HL-60 (cell line): Measurements from ENCODE around the gene RSRC1.
"Not testable (repeated sequence)": the region's sequence is repeated elsewhere in the genome, so short reads cannot be mapped to it uniquely, and the experiment has no call there.

ENCODE experiments used
- DNase-seq, 2 experiments: peaks; one replicate each; pipeline ENCODE4 v3.0.0-alpha.2; 2010 to 2020; ENCODE audit warnings: low read depth in 1 of 2, low spot score in 1 of 2
- H3K27ac ChIP-seq: fragments of 250-450 bp; sonication (Bioruptor Pico); replicated peaks from 2 replicates; pipeline ENCODE4 v1.5.1; 2020; ENCODE audit warnings: mild to moderate bottlenecking, moderate library complexity
- H3K27me3 ChIP-seq: fragments of 250-450 bp; sonication (Bioruptor Pico); 2 replicates; pipeline ENCODE4 v1.5.1; 2021; ENCODE audit warnings: mild to moderate bottlenecking, moderate library complexity; ENCODE audit not compliant: insufficient read depth, poor library complexity, severe bottlenecking
- H3K4me3 ChIP-seq: replicated peaks from 2 replicates; pipeline ENCODE4 v1.5.1; 2011; ENCODE audit warnings: mild to moderate bottlenecking, control low read depth, low read length; ENCODE audit not compliant: insufficient read depth
- GABPA ChIP-seq: IDR thresholded peaks from 2 replicates; pipeline ENCODE4 v1.6.1; 2012; ENCODE audit warnings: low read depth
- POLR2AphosphoS5 ChIP-seq: IDR thresholded peaks from 2 replicates; pipeline ENCODE4 v1.6.1; 2012; ENCODE audit warnings: low read depth
- REST ChIP-seq: IDR thresholded peaks from 2 replicates; pipeline ENCODE4 v1.6.1; 2012; ENCODE audit warnings: low read depth; ENCODE audit not compliant: insufficient replicate concordance
- SPI1 ChIP-seq: IDR thresholded peaks from 2 replicates; pipeline ENCODE4 v1.6.1; 2012; ENCODE audit warnings: low read depth, mild to moderate bottlenecking, borderline replicate concordance
- TF ChIP-seq, protein P1 (sequence below): IDR thresholded peaks from one replicate; pipeline ENCODE4 v1.5.1; 2011; ENCODE audit warnings: low read length, control low read depth, inconsistent platforms; ENCODE audit not compliant: insufficient read depth

The RSRC1 gene

DNA sequence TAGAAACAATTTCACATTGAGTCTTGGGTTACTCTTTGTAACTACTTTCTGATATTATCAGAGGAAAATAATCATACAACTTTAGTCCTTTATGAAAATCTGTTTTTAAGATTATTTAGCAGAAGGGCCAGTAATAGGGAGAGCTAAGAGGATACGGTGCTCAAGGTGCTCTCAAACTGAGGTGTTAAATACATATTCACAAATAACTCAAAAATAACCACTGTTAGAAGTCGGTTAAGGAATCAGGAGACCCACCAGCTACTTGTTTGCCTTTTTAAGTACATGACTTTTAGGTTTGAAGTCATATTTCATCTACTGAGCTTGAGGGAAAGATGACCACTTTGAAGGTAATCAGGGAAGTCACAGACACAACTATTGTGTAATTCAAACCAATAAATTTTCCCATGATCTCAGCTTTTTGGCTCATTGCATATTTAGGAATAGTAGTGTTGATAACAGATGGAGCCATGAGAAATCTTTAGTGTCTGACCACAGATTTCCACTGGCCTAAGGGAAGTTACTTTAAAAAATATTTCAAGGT is 1.4 kb upstream of the RSRC1 start:
- no peak overlapping the region for H3K4me3 ChIP-seq
- TF ChIP-seq POLR2AphosphoS5 (no peak), GABPA (no peak)
- TF ChIP-seq, protein P1, sequence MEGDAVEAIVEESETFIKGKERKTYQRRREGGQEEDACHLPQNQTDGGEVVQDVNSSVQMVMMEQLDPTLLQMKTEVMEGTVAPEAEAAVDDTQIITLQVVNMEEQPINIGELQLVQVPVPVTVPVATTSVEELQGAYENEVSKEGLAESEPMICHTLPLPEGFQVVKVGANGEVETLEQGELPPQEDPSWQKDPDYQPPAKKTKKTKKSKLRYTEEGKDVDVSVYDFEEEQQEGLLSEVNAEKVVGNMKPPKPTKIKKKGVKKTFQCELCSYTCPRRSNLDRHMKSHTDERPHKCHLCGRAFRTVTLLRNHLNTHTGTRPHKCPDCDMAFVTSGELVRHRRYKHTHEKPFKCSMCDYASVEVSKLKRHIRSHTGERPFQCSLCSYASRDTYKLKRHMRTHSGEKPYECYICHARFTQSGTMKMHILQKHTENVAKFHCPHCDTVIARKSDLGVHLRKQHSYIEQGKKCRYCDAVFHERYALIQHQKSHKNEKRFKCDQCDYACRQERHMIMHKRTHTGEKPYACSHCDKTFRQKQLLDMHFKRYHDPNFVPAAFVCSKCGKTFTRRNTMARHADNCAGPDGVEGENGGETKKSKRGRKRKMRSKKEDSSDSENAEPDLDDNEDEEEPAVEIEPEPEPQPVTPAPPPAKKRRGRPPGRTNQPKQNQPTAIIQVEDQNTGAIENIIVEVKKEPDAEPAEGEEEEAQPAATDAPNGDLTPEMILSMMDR = no peak
- no peak for DNase-seq
- no peak overlapping the region for H3K27ac ChIP-seq
- H3K27me3 ChIP-seq = no peaks in the 10 kb centered on the region

- H3K27ac ChIP-seq = peak overlapping the region; percentile 94
- TF ChIP-seq, protein P1 = no peak
- no peak for TF ChIP-seq POLR2AphosphoS5
- TF ChIP-seq SPI1 = no peak
- TF ChIP-seq REST = no peak
- no peak for TF ChIP-seq GABPA
- no peak for DNase-seq
- H3K4me3 ChIP-seq = peak overlapping the region; percentile 88
- no peaks in the 10 kb centered on the region for H3K27me3 ChIP-seq
Measured at GRCh38 chr3:158109295-158109803, 540 bp upstream of the RSRC1 start.

DNA sequence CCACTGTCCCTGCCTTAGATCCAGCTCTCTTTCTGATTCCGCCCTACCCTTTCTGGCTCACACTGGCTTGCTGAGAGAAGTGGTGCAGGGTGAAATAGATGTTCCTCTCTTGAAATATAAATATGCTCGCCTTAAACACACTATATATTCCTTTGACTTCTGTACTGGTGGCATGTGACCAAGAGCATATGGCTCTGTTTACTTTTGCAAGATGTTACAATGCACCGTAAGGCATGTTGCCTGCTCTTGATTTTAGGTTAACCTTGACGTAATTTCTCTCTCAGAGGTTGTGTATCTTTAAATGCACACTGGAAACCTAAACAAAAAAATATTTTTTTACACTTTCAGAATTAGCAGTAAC is 749 bp downstream of the RSRC1 start:
- H3K27ac ChIP-seq = peak overlapping the region; percentile 94
- H3K27me3 ChIP-seq = no peaks in the 10 kb centered on the region
- H3K4me3 ChIP-seq = peak overlapping the region; percentile 88
- TF ChIP-seq GABPA (no peak), POLR2AphosphoS5 (no peak), REST (no peak), SPI1 (no peak)
- TF ChIP-seq, protein P1 = no peak
- no peak for DNase-seq

GRCh38 chr3:158111861-158112260 is 2.0 kb downstream of the RSRC1 start:
- Histone ChIP-seq H3K27me3 (no peaks in the 10 kb centered on the region), H3K27ac (peak overlapping the region; percentile 94), H3K4me3 (no peak overlapping the region)
- DNase-seq = peak; percentile 26 to 66
- TF ChIP-seq SPI1 = no peak
- 0 out of 2 replicates have a peak, but pooled peaks have one; percentile 25 for TF ChIP-seq GABPA

DNA sequence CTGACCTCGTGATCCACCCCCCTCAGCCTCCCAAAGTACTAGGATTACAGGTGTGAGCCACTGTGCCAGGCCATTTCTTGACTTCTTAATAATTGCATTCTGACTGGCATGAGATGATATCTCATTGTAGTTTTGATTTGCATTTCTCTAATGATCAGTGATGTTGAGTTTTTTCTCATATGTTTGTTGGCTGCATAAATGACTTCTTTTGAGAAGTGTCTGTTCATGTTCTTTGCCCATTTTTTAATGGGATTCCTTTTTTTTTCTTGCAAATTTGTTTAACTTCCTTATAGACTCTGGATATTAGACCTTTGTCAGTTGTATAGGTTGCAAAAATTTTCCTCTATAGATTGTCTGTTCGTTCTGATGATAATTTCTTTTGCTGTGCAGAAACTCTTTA is 3.7 kb downstream of the RSRC1 start:
- not testable (repeated sequence) for DNase-seq, H3K27ac ChIP-seq, H3K4me3 ChIP-seq, H3K27me3 ChIP-seq
